HCT116 (cell line): Measurements from ENCODE around the gene NLN. TPM values are rescaled to one million over a fixed set of nuclear protein-coding genes. Genes with fewer than 3 reads are reported as not detected.

Experiments
- ATAC-seq: fragments of 200-7000 bp; cut with Tn5 transposase; 2 replicates; pipeline ENCODE4 v1.9.1; 2020; ENCODE audit warnings: mild to moderate bottlenecking, moderate library complexity
- BruUV-seq: library from RNA; stranded (reverse); fragments of 400-500 nt; replicated peaks from 2 replicates; lab custom pipeline; 2021; lab: Mats Ljungman, UMichigan
- CTCF ChIA-PET: fragments of 300-600 bp; sonication (Branson Sonifier 250); formaldehyde crosslinking; loops from one replicate; lab custom pipeline; 2021; ENCODE audit warnings: antibody characterized with exemption; lab: Charles Lee
- POLR2A ChIA-PET: fragments of 300-600, 350-600 bp; sonication (Branson Sonifier 250); formaldehyde crosslinking; loops from one replicate; lab custom pipeline; 2021; ENCODE audit warnings: antibody characterized with exemption; lab: Charles Lee
- RAD21 ChIA-PET, 2 experiments: fragments of 300-600 bp; sonication (Branson Sonifier 250); formaldehyde crosslinking; loops; one replicate each; lab custom pipeline; 2023; ENCODE audit warnings: low total read pairs in 2 of 2; ENCODE audit not compliant: uncharacterized antibody in 2 of 2, unreplicated experiment in 2 of 2, low non-redundant PET in 1 of 2; lab: Charles Lee
- DNase-seq: peaks from one replicate; pipeline ENCODE4 v3.0.0-alpha.2; 2010; ENCODE audit warnings: low read depth, low spot score
- H2AFZ ChIP-seq: fragments of 200-600 bp; shearing (Covaris generic), sonication (generic); 2 replicates; pipeline ENCODE4 v1.6.1; 2017; ENCODE audit warnings: low read depth, mixed run types, mixed read lengths, antibody characterized with exemption, low read length; ENCODE audit not compliant: poor library complexity, severe bottlenecking
- H3K27ac ChIP-seq: 2 replicates; pipeline ENCODE4 v1.5.1; 2012; ENCODE audit warnings: low read depth, low read length
- H3K27me3 ChIP-seq: fragments of 200-600 bp; sonication (generic); 2 replicates; pipeline ENCODE4 v1.6.1; 2016; ENCODE audit warnings: mixed run types, low read length, mixed read lengths; ENCODE audit not compliant: insufficient read depth
- H3K36me3 ChIP-seq, 2 experiments: fragments of 200-500 bp in 1 of 2; fragments of 200-600 bp in 1 of 2; sonication (Bioruptor generic) in 1 of 2; sonication (generic) in 1 of 2; 2 replicates each; pipeline versions ENCODE4 v1.5.1 to v1.6.1; 2014 to 2016; ENCODE audit warnings: low read length in 2 of 2, inconsistent platforms in 1 of 2, mixed read lengths in 1 of 2, mixed run types in 1 of 2; ENCODE audit not compliant: insufficient read depth in 2 of 2, control insufficient read depth in 1 of 2
- H3K4me1 ChIP-seq, 2 experiments: fragments of 200-600 bp in 1 of 2; sonication (generic) in 1 of 2; 2 replicates each; pipeline versions ENCODE4 v1.5.1 to v1.6.1; 2012 to 2017; ENCODE audit warnings: low read length in 2 of 2, inconsistent platforms in 1 of 2, mild to moderate bottlenecking in 1 of 2, mixed read lengths in 1 of 2, mixed run types in 1 of 2, moderate library complexity in 1 of 2; ENCODE audit not compliant: insufficient read depth in 2 of 2, control insufficient read depth in 1 of 2
- H3K4me2 ChIP-seq: fragments of 200-600 bp; sonication (generic); 2 replicates; pipeline ENCODE4 v1.6.1; 2017; ENCODE audit warnings: mixed run types, low read length, mixed read lengths
- H3K4me3 ChIP-seq, 2 experiments: fragments of 200-600 bp in 1 of 2; sonication (generic) in 1 of 2; replicated peaks in 1 of 2; 2 replicates each; pipeline ENCODE4 v1.5.1; 2011 to 2016; ENCODE audit warnings: low read length in 2 of 2, control low read depth in 1 of 2, low read depth in 1 of 2, mild to moderate bottlenecking in 1 of 2, mixed read lengths in 1 of 2, mixed run types in 1 of 2
- H3K79me2 ChIP-seq: fragments of 200-600 bp; sonication (generic); 2 replicates; pipeline ENCODE4 v1.6.1; 2017; ENCODE audit warnings: mild to moderate bottlenecking, mixed run types, low read length, moderate library complexity, mixed read lengths; ENCODE audit not compliant: insufficient read depth
- H3K9ac ChIP-seq: fragments of 200-600 bp; sonication (generic); 2 replicates; pipeline ENCODE4 v1.6.1; 2016; ENCODE audit warnings: low read length, mixed read lengths
- H3K9me2 ChIP-seq: fragments of 200-600 bp; sonication (generic), shearing (Covaris generic); 2 replicates; pipeline ENCODE4 v1.6.1; 2017; ENCODE audit warnings: mixed run types, mild to moderate bottlenecking, moderate library complexity; ENCODE audit not compliant: insufficient read depth
- H3K9me3 ChIP-seq, 2 experiments: fragments of 200-500 bp in 1 of 2; fragments of 200-600 bp in 1 of 2; sonication (Bioruptor generic) in 1 of 2; sonication (generic) in 1 of 2; 2 replicates each; pipeline ENCODE4 v1.6.1; 2014 to 2017; ENCODE audit warnings: low read length in 2 of 2, mixed read lengths in 2 of 2, inconsistent platforms in 1 of 2, low read depth in 1 of 2, mild to moderate bottlenecking in 1 of 2, mixed run types in 1 of 2, moderate library complexity in 1 of 2; ENCODE audit not compliant: control insufficient read depth in 1 of 2, insufficient read depth in 1 of 2
- H4K20me1 ChIP-seq: fragments of 200-600 bp; sonication (generic), shearing (Covaris generic); 2 replicates; pipeline ENCODE4 v1.6.1; 2017; ENCODE audit warnings: mixed run types, mild to moderate bottlenecking, moderate library complexity; ENCODE audit not compliant: insufficient read depth
- CBX3 ChIP-seq: IDR thresholded peaks from 2 replicates; pipeline ENCODE4 v1.6.1; 2012; ENCODE audit warnings: low read depth
- CEBPB ChIP-seq: IDR thresholded peaks from 2 replicates; pipeline ENCODE4 v1.6.1; 2012; ENCODE audit warnings: low read depth
- CTCF ChIP-seq, 3 experiments: fragments of 200-600 bp in 1 of 3; sonication (generic) in 1 of 3; IDR thresholded peaks in 2 of 3; conservative IDR thresholded peaks in 1 of 3; 2 replicates each; pipeline ENCODE4 v1.5.1; 2012 to 2017; ENCODE audit warnings: low read depth in 2 of 3, low read length in 2 of 3, antibody characterized with exemption in 1 of 3, borderline replicate concordance in 1 of 3, control low read depth in 1 of 3, mild to moderate bottlenecking in 1 of 3, mixed read lengths in 1 of 3, mixed run types in 1 of 3, moderate library complexity in 1 of 3; ENCODE audit not compliant: insufficient read depth in 1 of 3
- EGR1 ChIP-seq: IDR thresholded peaks from 2 replicates; pipeline ENCODE4 v1.6.1; 2012; ENCODE audit warnings: low read depth
- ELF1 ChIP-seq: IDR thresholded peaks from 2 replicates; pipeline ENCODE4 v1.6.1; 2012; ENCODE audit warnings: low read depth, borderline replicate concordance
- EZH2 ChIP-seq: fragments of 200-600 bp; sonication (generic); IDR thresholded peaks from 2 replicates; pipeline ENCODE4 v1.6.1; 2017; ENCODE audit warnings: antibody characterized with exemption, mixed run types
- FOSL1 ChIP-seq: IDR thresholded peaks from 2 replicates; pipeline ENCODE4 v1.6.1; 2012; ENCODE audit warnings: low read depth
- JUND ChIP-seq: IDR thresholded peaks from 2 replicates; pipeline ENCODE4 v1.6.1; 2012
- MAX ChIP-seq: IDR thresholded peaks from 2 replicates; pipeline ENCODE4 v1.6.1; 2012
- REST ChIP-seq: IDR thresholded peaks from 2 replicates; pipeline ENCODE4 v1.6.1; 2012; ENCODE audit warnings: low read depth
- SIN3A ChIP-seq: IDR thresholded peaks from 2 replicates; pipeline ENCODE4 v1.6.1; 2012; ENCODE audit warnings: low read depth
- SP1 ChIP-seq: IDR thresholded peaks from 2 replicates; pipeline ENCODE4 v1.6.1; 2012; ENCODE audit warnings: low read depth
- YY1 ChIP-seq: IDR thresholded peaks from 2 replicates; pipeline ENCODE4 v1.6.1; 2011; ENCODE audit warnings: low read length, low read depth, moderate library complexity, mild to moderate bottlenecking; ENCODE audit not compliant: insufficient replicate concordance; ENCODE audit errors: extremely low read depth
- ZBTB33 ChIP-seq: IDR thresholded peaks from 2 replicates; pipeline ENCODE4 v1.6.1; 2011; ENCODE audit warnings: mild to moderate bottlenecking, low read length, moderate library complexity; ENCODE audit not compliant: insufficient replicate concordance; ENCODE audit errors: extremely low read depth
- ZNF274 ChIP-seq: fragments of 200-500 bp; sonication (Bioruptor generic); IDR thresholded peaks from 2 replicates; pipeline ENCODE4 v1.6.1; 2014; ENCODE audit warnings: mild to moderate bottlenecking, low read depth, low read length, inconsistent platforms
- intact Hi-C: fragments of 100-400 bp; cut with micrococcal nuclease; formaldehyde crosslinking; loops from 2 replicates; pipeline ENCODE4 v1.10.0; 2022
- total RNA-seq: library from RNA; stranded (reverse); gene quantifications from one replicate; pipeline ENCODE4 v1.2.1, GENCODE V29; 2021; ENCODE audit not compliant: unreplicated experiment

Gene NLN
- total RNA-seq, 1 experiment from 2014 or later: 67.6 TPM

DNA sequence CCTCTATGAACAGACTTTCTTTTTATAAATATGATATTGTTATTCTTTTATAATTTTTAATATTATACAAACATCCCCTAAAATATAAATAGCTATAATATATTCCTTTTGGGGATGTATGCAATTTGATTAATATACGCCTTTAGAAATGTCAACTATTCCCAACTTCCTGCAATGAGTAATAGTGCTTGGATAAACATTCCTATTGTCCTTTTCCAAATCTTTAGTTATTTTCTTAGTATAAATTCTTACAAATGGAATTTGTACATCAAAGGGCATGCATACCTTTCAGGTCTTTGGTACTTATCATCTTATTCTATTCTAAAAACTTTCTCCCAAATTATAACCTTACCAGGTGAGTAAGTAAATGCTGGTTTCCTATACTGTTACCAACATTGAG is 6.2 kb downstream of the NLN start:
- no TSS peak for BruUV-seq
- Histone ChIP-seq H2AFZ (no peak overlapping the region), H3K4me2 (no peak overlapping the region), H3K9ac (no peak overlapping the region), H3K27ac (no peak overlapping the region), H3K27me3 (no peaks in the 10 kb centered on the region), H3K36me3 (no peaks in the 10 kb centered on the region), H3K4me3 (no peak overlapping the region), H3K79me2 (peaks cover 82% of the 10 kb centered on the region), H4K20me1 (no peaks in the 10 kb centered on the region), H3K9me2 (no peaks in the 10 kb centered on the region), H3K4me1 (peaks cover 5 to 19% of the 10 kb centered on the region in 2 experiments; a peak in 3 of 4 replicates), H3K9me3 (no peaks in the 10 kb centered on the region)
- DNase-seq: no peak
- no peak for ATAC-seq
- ChIA-PET POLR2A (no interaction called here), CTCF (no interaction called here), RAD21 (no interaction called here)
- intact Hi-C loops: no loop called here
- TF ChIP-seq FOSL1: no peak
- TF ChIP-seq CTCF (IDR thresholded peaks at IDR 0.05 in 2 of 3, conservative IDR thresholded peaks at IDR 0.05 in 1 of 3; ENCODE audit: borderline replicate concordance in 1 of 3, insufficient read depth in 1 of 3, low read depth in 2 of 3, low read length in 2 of 3): no peak
- TF ChIP-seq JUND: no peak
- no peak for TF ChIP-seq CEBPB
- TF ChIP-seq MAX: no peak
- TF ChIP-seq YY1: no peak
- no peak for TF ChIP-seq ZBTB33
- no peak for TF ChIP-seq SIN3A
- TF ChIP-seq REST: no peak
- no peak for TF ChIP-seq EZH2
- no peak for TF ChIP-seq ELF1
- TF ChIP-seq SP1: no peak
- TF ChIP-seq CBX3: no peak
- TF ChIP-seq EGR1: no peak
- no peak for TF ChIP-seq ZNF274
